ENCODE measurements around the gene CCDC102A.

The CCDC102A gene

GRCh38 chr16:57535680-57536305 is 578 bp downstream of the CCDC102A start:
- peak; percentile 98 for DNase-seq (ENCODE audit: low spot score)

GRCh38 chr16:57534881-57535658 is 1.3 kb downstream of the CCDC102A start:
- peak; percentile 15 for DNase-seq (ENCODE audit: low spot score)

- DNase-seq (ENCODE audit: low spot score): no peak
Observed at GRCh38 chr16:57534337-57534880, 2.0 kb downstream of the CCDC102A start.

- peak; percentile 22 for DNase-seq (ENCODE audit: low spot score)
Observed at GRCh38 chr16:57533431-57534336, 2.7 kb downstream of the CCDC102A start.

- DNase-seq (ENCODE audit: low spot score): no peak
Observed at GRCh38 chr16:57532266-57532625, 4.1 kb downstream of the CCDC102A start.

- no peak for DNase-seq (ENCODE audit: low spot score)
Observed at GRCh38 chr16:57531635-57532265, 4.6 kb downstream of the CCDC102A start.

GRCh38 chr16:57531253-57531575 is 5.2 kb downstream of the CCDC102A start:
- no peak for DNase-seq (ENCODE audit: low spot score)

GRCh38 chr16:57530522-57531252 is 5.7 kb downstream of the CCDC102A start:
- peak; percentile 18 for DNase-seq (ENCODE audit: low spot score)

GRCh38 chr16:57530104-57530521 is 6.3 kb downstream of the CCDC102A start:
- peak; percentile 8 for DNase-seq (ENCODE audit: low spot score)

- peak; percentile 7 for DNase-seq (ENCODE audit: low spot score)
Observed at GRCh38 chr16:57529391-57530103, 6.8 kb downstream of the CCDC102A start.

- peak; percentile 60 for DNase-seq (ENCODE audit: low spot score)
Observed at GRCh38 chr16:57528499-57529390, 7.6 kb downstream of the CCDC102A start.

- DNase-seq (ENCODE audit: low spot score): peak; percentile 1
Observed at GRCh38 chr16:57527610-57528360, 8.6 kb downstream of the CCDC102A start.

GRCh38 chr16:57527027-57527426 is 9.3 kb downstream of the CCDC102A start:
- DNase-seq (ENCODE audit: low spot score): no peak

- DNase-seq (ENCODE audit: low spot score): no peak
Observed at GRCh38 chr16:57526498-57526897, 9.9 kb downstream of the CCDC102A start.

- no peak for DNase-seq (ENCODE audit: low spot score)
Observed at GRCh38 chr16:57525761-57526160, 10.6 kb downstream of the CCDC102A start.

GRCh38 chr16:57522960-57523359 is 13.4 kb downstream of the CCDC102A start:
- no peak for DNase-seq (ENCODE audit: low spot score)

GRCh38 chr16:57519796-57520360 is 16.5 kb downstream of the CCDC102A start:
- peak; percentile 87 for DNase-seq (ENCODE audit: low spot score)

GRCh38 chr16:57518922-57519321 is 17.4 kb downstream of the CCDC102A start:
- DNase-seq (ENCODE audit: low spot score): no peak
